GM06990 (cell line): ENCODE results near the gene R3HDML.

ENCODE experiments used
- DNase-seq: peaks from one replicate; pipeline ENCODE4 v3.0.0-alpha.2; 2011; ENCODE audit not compliant: insufficient read length; ENCODE audit errors: extremely low read depth
- H3K27me3 ChIP-seq: replicated peaks from 2 replicates; pipeline ENCODE4 v1.6.0; 2011; ENCODE audit warnings: low read length; ENCODE audit not compliant: control insufficient read depth, insufficient read depth
- H3K36me3 ChIP-seq: 2 replicates; pipeline ENCODE4 v1.5.1; 2011; ENCODE audit warnings: low read length; ENCODE audit not compliant: control insufficient read depth, insufficient read depth
- H3K4me3 ChIP-seq: replicated peaks from 2 replicates; pipeline ENCODE4 v1.5.1; 2011; ENCODE audit warnings: low read depth, mild to moderate bottlenecking, control low read depth, low read length
- TF ChIP-seq, protein P1 (sequence below): IDR thresholded peaks from 2 replicates; pipeline ENCODE4 v1.5.1; 2011; ENCODE audit warnings: low read length, control low read depth, mild to moderate bottlenecking, inconsistent platforms; ENCODE audit not compliant: insufficient read depth, poor library complexity, severe bottlenecking

The R3HDML gene

DNA sequence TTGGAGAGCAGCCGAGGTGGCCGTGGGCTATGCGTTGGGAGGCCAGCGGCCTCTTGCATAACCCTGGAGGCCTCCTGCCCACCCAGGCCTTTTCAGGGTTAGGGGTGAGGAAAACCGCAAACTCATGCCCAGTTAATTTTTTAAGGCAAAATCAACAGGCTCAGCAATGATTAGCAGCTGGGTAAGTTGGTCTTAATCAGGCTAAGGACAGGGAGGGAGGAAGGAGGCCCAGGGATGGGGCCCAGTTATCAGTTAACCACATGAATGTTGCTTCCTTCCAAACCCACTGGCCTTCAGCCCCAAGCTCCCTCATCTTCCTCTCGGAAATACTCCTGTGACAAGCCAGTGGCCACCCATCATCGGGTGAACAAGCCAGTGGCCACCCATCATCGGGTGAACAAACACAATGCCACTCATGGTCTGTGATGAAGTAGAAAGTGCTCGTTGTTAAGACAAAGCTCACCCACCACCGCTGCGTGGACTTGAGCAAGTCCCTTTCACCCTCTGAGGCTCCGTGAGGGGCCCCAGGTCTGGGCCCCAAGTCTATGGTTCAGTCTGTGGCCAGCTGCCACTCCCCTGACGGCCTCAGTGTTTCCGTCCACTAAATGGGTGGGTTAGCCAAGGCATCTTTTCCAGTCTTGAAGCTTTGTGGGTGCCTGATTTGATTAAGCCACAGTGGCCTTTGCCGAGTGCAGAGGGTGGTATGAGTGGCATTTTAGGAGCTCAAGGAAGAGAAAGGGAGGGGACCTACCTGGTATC lies 58.0 kb downstream of the R3HDML start:
- TF ChIP-seq, protein P1, sequence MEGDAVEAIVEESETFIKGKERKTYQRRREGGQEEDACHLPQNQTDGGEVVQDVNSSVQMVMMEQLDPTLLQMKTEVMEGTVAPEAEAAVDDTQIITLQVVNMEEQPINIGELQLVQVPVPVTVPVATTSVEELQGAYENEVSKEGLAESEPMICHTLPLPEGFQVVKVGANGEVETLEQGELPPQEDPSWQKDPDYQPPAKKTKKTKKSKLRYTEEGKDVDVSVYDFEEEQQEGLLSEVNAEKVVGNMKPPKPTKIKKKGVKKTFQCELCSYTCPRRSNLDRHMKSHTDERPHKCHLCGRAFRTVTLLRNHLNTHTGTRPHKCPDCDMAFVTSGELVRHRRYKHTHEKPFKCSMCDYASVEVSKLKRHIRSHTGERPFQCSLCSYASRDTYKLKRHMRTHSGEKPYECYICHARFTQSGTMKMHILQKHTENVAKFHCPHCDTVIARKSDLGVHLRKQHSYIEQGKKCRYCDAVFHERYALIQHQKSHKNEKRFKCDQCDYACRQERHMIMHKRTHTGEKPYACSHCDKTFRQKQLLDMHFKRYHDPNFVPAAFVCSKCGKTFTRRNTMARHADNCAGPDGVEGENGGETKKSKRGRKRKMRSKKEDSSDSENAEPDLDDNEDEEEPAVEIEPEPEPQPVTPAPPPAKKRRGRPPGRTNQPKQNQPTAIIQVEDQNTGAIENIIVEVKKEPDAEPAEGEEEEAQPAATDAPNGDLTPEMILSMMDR: no peak
- no peak for DNase-seq
- H3K36me3 ChIP-seq: no peaks in the 10 kb centered on the region
- H3K4me3 ChIP-seq: no peak overlapping the region
- H3K27me3 ChIP-seq: peaks cover 1% of the 10 kb centered on the region

DNA sequence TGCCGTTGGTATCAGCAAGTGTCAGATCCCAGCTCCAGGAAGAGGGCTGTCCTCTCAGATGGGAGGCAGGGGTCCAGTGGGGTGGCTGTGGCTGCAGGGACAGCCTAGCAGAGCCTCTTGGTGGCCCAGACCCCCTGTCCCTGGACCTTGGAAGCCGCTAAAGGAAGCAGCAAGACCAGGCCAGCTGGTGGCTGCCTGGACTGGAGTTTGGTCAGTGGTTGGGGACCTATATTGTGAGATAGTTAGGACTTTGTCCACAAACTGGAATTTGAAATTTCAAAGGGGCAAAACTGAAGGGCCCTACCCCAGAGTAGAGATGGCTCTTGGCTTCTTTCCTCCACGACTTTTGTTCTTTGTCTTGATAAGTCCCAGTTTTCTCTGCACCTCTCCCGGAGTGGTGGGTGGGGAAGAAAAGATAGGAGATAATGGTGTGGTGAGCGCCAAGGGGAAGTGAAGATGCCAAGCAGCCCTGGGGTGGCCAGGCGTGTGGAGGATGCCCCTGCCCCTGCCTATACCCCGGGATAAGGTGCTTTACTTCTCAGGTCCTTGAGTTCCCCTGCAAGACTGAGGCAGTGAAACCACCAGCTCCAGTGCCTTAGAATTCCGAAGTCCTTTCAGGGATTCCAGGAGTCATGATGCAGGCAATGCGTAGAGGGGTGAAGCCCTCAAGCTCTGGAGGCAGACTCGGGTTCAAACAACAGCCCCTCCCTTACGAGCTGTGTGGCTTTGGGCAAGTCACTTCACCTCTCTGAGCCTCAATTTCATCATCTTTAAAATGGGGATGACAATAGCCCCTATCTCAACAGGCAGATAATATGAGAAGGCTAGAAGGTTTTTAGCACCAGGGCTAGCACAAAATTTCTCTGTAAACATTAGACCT lies 58.9 kb downstream of the R3HDML start:
- H3K27me3 ChIP-seq: peaks cover 1% of the 10 kb centered on the region
- no peak overlapping the region for H3K4me3 ChIP-seq
- H3K36me3 ChIP-seq: no peaks in the 10 kb centered on the region
- TF ChIP-seq, protein P1: no peak
- DNase-seq: no peak

DNA sequence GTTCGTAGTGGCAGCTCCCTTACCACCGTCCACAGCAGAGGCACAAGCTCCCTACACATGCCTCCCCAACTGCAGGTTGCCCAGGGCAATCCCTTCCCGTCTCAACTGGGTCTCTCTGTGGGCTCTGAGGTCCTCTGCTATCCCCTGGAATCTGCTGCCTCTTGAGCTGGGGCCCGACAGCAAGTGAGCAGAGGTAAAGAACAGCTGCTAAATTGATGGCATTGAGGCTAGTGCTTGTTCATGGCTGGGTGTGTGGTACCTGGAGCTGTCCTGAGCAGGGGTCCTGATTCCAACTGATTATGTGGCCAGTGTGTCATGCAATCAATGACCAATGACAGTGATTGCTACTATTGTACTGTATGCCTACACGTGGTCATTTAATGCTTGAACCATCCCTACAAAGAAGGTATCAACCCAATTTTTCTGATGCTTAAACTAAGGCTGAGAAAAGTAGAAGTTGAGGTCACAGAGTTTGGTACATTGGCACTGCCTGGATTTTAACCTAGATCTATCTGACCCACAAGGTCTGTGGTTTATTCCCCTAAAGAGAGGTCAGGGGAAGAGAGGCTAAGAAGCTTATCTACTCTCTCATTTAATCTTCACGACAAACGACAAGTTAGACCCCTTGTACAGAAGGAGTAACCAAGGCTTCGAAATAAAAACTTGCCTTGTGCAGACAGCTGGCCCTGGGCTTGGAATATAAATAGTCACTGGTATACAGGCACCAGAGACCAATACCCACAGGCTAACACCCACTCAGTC lies 59.7 kb downstream of the R3HDML start:
- no peak for DNase-seq
- TF ChIP-seq, protein P1: no peak

DNA sequence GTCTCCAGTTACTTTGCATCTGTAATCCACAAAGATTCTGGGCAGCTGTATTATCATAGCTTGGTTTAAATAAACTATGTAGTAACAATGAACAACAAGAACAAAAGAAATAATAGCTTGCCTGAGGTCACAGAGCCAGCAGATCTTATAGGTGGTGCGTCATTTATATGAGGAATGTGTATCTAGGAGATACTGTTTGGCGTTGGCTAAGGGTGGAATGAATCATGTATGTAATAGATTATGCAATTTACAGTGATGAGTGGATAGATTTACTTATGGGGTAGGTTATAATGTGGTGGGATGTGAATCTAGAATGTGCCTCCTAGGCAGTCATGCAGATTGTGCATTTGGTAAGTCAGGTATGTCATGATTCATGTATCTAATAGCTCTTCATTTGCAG lies 61.5 kb downstream of the R3HDML start:
- TF ChIP-seq, protein P1: no peak
- peaks cover 1% of the 10 kb centered on the region for H3K27me3 ChIP-seq
- DNase-seq: no peak
- no peak overlapping the region for H3K4me3 ChIP-seq
- H3K36me3 ChIP-seq: no peaks in the 10 kb centered on the region

More for the DNA sequence above, 59.7 kb downstream of the R3HDML start:
- H3K4me3 ChIP-seq: no peak overlapping the region
- H3K36me3 ChIP-seq: no peaks in the 10 kb centered on the region
- peaks cover 1% of the 10 kb centered on the region for H3K27me3 ChIP-seq

DNA sequence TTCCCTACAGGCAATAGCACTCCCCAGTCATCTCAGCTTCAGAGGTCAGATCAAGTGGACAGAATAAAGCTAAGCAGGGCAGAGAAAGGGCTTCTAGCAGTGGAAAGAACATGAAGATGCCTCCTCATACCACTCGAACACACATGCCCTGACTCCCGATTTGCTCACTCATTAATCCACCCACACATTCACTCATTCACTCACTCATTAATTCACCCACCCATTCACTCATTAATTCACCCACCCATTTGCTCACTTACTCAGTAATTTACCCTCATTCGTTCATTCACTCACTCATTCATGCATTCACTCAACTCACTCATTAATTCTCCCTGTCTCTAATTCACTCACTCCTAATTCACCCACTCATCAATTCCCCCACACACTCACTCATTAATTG lies 62.6 kb downstream of the R3HDML start:
- no peak overlapping the region for H3K4me3 ChIP-seq
- H3K27me3 ChIP-seq: peaks cover 1% of the 10 kb centered on the region
- DNase-seq: no peak
- H3K36me3 ChIP-seq: no peaks in the 10 kb centered on the region
- TF ChIP-seq, protein P1: no peak
